ENCODE results near the gene ATP2B3. TPM values are rescaled to one million over a fixed set of nuclear protein-coding genes. Genes with fewer than 3 reads are reported as not detected.
A peak's percentile ranks its signal among the peaks of the same experiment; 100 is the strongest.

Gene ATP2B3
- total and polyA plus RNA-seq, 4 donors, result 11.8 to 20.1 (median 16.6) TPM

GRCh38 chrX:153526042-153526441 lies 8.6 kb downstream of the ATP2B3 start:
- Histone ChIP-seq H3K27me3 (ENCODE audit: control insufficient read depth, insufficient read depth, low read length) (no peaks in the 10 kb centered on the region), H3K27ac (ENCODE audit: low read depth, low read length) (no peak overlapping the region), H3K36me3 (ENCODE audit: control insufficient read depth, insufficient read depth, low read length) (no peaks in the 10 kb centered on the region), H3K9me3 (ENCODE audit: control insufficient read depth, insufficient read depth, low read length) (no peaks in the 10 kb centered on the region), H3K4me1 (ENCODE audit: control insufficient read depth, insufficient read depth, low read length) (peaks cover 47% of the 10 kb centered on the region), H3K4me3 (ENCODE audit: low read depth, low read length) (no peak overlapping the region)
- WGBS (ENCODE audit: insufficient coverage), result 84% methylated on average over 7 of the region's 7 CpGs
- DNase-seq (ENCODE audit: low read depth in 4 of 6, low spot score in 6 of 6), result no peak

- peaks cover 46% of the 10 kb centered on the region for H3K4me1 ChIP-seq (ENCODE audit: control insufficient read depth, insufficient read depth, low read length)
- H3K4me3 ChIP-seq (ENCODE audit: low read depth, low read length), result no peak overlapping the region
- H3K9me3 ChIP-seq (ENCODE audit: control insufficient read depth, insufficient read depth, low read length), result no peaks in the 10 kb centered on the region
- no peaks in the 10 kb centered on the region for H3K27me3 ChIP-seq (ENCODE audit: control insufficient read depth, insufficient read depth, low read length)
- 83% methylated on average over 10 of the region's 10 CpGs for WGBS (ENCODE audit: insufficient coverage)
- no peaks in the 10 kb centered on the region for H3K36me3 ChIP-seq (ENCODE audit: control insufficient read depth, insufficient read depth, low read length)
- DNase-seq (ENCODE audit: low read depth in 4 of 6, low spot score in 6 of 6), result no peak
- no peak overlapping the region for H3K27ac ChIP-seq (ENCODE audit: low read depth, low read length)
These were observed 9.4 kb downstream of the ATP2B3 start for GRCh38 chrX:153526801-153527200.

- no peaks in the 10 kb centered on the region for H3K27me3 ChIP-seq (ENCODE audit: control insufficient read depth, insufficient read depth, low read length)
These were observed 9.8 kb downstream of the ATP2B3 start for GRCh38 chrX:153527208-153527607.

GRCh38 chrX:153530411-153531129 lies 13.1 kb downstream of the ATP2B3 start:
- peak in 1 of 6 donors; percentile 85 for DNase-seq (ENCODE audit: low read depth in 4 of 6, low spot score in 6 of 6)
- Histone ChIP-seq H3K4me1 (ENCODE audit: control insufficient read depth, insufficient read depth, low read length) (peaks cover 42% of the 10 kb centered on the region), H3K36me3 (ENCODE audit: control insufficient read depth, insufficient read depth, low read length) (peaks cover 3% of the 10 kb centered on the region), H3K9me3 (ENCODE audit: control insufficient read depth, insufficient read depth, low read length) (no peaks in the 10 kb centered on the region), H3K27ac (ENCODE audit: low read depth, low read length) (no peak overlapping the region), H3K4me3 (ENCODE audit: low read depth, low read length) (no peak overlapping the region), H3K27me3 (ENCODE audit: control insufficient read depth, insufficient read depth, low read length) (no peaks in the 10 kb centered on the region)
- 62% methylated on average over 13 of the region's 20 CpGs for WGBS (ENCODE audit: insufficient coverage)

More at GRCh38 chrX:153527208-153527607, 9.8 kb downstream of the ATP2B3 start:
- Histone ChIP-seq H3K4me1 (ENCODE audit: control insufficient read depth, insufficient read depth, low read length) (peaks cover 42% of the 10 kb centered on the region), H3K4me3 (ENCODE audit: low read depth, low read length) (no peak overlapping the region), H3K9me3 (ENCODE audit: control insufficient read depth, insufficient read depth, low read length) (no peaks in the 10 kb centered on the region), H3K36me3 (ENCODE audit: control insufficient read depth, insufficient read depth, low read length) (no peaks in the 10 kb centered on the region), H3K27ac (ENCODE audit: low read depth, low read length) (no peak overlapping the region)
- DNase-seq (ENCODE audit: low read depth in 4 of 6, low spot score in 6 of 6), result peak in 1 of 6 donors; percentile 53
- WGBS (ENCODE audit: insufficient coverage), result 51% methylated on average over 12 of the region's 15 CpGs

DNA sequence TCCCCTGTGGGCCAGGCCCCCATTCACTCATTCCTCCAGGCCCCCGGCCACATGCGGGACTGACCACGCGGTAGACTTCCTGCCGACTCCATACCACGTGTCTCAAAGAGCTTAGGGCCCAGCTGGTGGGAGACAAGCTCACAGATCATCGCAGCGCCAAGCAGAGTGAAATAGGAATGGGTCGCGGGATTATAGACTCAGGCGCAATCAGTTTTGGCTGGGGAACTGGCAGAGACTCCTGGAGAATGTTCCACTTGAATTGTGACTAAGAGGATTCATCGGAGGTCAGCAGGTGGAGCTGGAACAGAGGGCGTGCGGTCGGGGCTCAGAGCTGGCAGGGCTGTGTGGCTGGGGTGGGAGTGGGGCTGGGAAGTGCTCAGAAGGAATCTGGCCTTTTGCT lies 15.6 kb downstream of the ATP2B3 start:
- Histone ChIP-seq H3K9me3 (ENCODE audit: control insufficient read depth, insufficient read depth, low read length) (no peaks in the 10 kb centered on the region), H3K36me3 (ENCODE audit: control insufficient read depth, insufficient read depth, low read length) (peaks cover 14% of the 10 kb centered on the region), H3K4me1 (ENCODE audit: control insufficient read depth, insufficient read depth, low read length) (peaks cover 38% of the 10 kb centered on the region), H3K27ac (ENCODE audit: low read depth, low read length) (no peak overlapping the region), H3K4me3 (ENCODE audit: low read depth, low read length) (no peak overlapping the region), H3K27me3 (ENCODE audit: control insufficient read depth, insufficient read depth, low read length) (no peaks in the 10 kb centered on the region)
- 65% methylated on average over 11 of the region's 15 CpGs for WGBS (ENCODE audit: insufficient coverage)
- DNase-seq (ENCODE audit: low read depth in 4 of 6, low spot score in 6 of 6), result no peak

DNA sequence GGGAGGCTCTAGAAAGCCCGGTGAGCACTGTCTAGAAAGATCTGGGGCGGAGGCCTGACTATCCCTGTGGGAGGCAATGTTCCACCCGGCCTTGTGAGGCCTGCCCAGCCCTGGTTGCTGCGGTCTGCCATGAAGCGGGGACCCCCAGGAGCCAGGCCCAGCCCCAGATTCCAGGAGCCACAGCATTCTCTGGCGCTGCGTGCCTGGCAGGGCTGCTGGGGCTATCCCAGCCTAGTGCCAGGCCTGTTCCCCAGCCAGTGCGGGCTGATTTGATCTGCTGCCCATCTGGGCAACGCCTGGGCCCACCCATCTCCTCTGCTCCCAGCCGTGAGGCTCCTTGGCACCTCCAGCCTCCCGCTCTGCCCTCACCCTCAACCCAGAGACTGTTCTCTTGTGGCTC lies 19.6 kb downstream of the ATP2B3 start:
- no peaks in the 10 kb centered on the region for H3K27me3 ChIP-seq (ENCODE audit: control insufficient read depth, insufficient read depth, low read length)
- H3K27ac ChIP-seq (ENCODE audit: low read depth, low read length), result no peak overlapping the region
- no peak for DNase-seq (ENCODE audit: low read depth in 4 of 6, low spot score in 6 of 6)
- peaks cover 36% of the 10 kb centered on the region for H3K36me3 ChIP-seq (ENCODE audit: control insufficient read depth, insufficient read depth, low read length)
- WGBS (ENCODE audit: insufficient coverage), result 55% methylated on average over 9 of the region's 11 CpGs
- peaks cover 35% of the 10 kb centered on the region for H3K4me1 ChIP-seq (ENCODE audit: control insufficient read depth, insufficient read depth, low read length)
- H3K4me3 ChIP-seq (ENCODE audit: low read depth, low read length), result no peak overlapping the region
- H3K9me3 ChIP-seq (ENCODE audit: control insufficient read depth, insufficient read depth, low read length), result no peaks in the 10 kb centered on the region

- no peaks in the 10 kb centered on the region for H3K27me3 ChIP-seq (ENCODE audit: control insufficient read depth, insufficient read depth, low read length)
- H3K4me1 ChIP-seq (ENCODE audit: control insufficient read depth, insufficient read depth, low read length), result peaks cover 34% of the 10 kb centered on the region
- peak in 2 of 6 donors; percentile 52 to 63 for DNase-seq (ENCODE audit: low read depth in 4 of 6, low spot score in 6 of 6)
- no peaks in the 10 kb centered on the region for H3K9me3 ChIP-seq (ENCODE audit: control insufficient read depth, insufficient read depth, low read length)
- peaks cover 43% of the 10 kb centered on the region for H3K36me3 ChIP-seq (ENCODE audit: control insufficient read depth, insufficient read depth, low read length)
- WGBS (ENCODE audit: insufficient coverage), result 61% methylated on average over 25 of the region's 26 CpGs
- no peak overlapping the region for H3K4me3 ChIP-seq (ENCODE audit: low read depth, low read length)
- no peak overlapping the region for H3K27ac ChIP-seq (ENCODE audit: low read depth, low read length)
These were observed 20.3 kb downstream of the ATP2B3 start for GRCh38 chrX:153537526-153538295.

DNA sequence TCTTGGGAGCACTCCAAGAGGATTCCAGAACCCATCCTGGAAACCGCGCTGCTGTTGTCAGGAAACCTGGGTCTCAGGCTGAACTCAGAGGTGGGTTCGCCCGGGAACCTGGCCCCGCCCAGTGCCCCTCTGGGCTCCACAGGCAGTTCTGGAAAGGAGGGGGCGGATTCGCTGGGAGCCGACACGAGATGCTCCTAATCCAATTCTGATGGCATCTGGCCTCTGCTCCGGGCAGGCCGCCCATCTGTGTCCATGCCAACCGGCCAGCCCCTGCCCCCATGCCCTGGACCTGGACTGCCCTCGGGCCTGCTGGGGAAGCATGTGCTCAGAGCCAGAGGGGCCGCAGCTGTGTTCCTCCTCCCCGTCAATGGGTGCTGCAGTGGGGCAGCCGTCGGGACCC lies 21.0 kb downstream of the ATP2B3 start:
- H3K27ac ChIP-seq (ENCODE audit: low read depth, low read length), result no peak overlapping the region
- H3K27me3 ChIP-seq (ENCODE audit: control insufficient read depth, insufficient read depth, low read length), result no peaks in the 10 kb centered on the region
- H3K36me3 ChIP-seq (ENCODE audit: control insufficient read depth, insufficient read depth, low read length), result peaks cover 50% of the 10 kb centered on the region
- peaks cover 29% of the 10 kb centered on the region for H3K4me1 ChIP-seq (ENCODE audit: control insufficient read depth, insufficient read depth, low read length)
- no peak overlapping the region for H3K4me3 ChIP-seq (ENCODE audit: low read depth, low read length)
- 72% methylated on average over 17 of the region's 17 CpGs for WGBS (ENCODE audit: insufficient coverage)
- no peak for DNase-seq (ENCODE audit: low read depth in 4 of 6, low spot score in 6 of 6)
- H3K9me3 ChIP-seq (ENCODE audit: control insufficient read depth, insufficient read depth, low read length), result no peaks in the 10 kb centered on the region

- Histone ChIP-seq H3K36me3 (ENCODE audit: control insufficient read depth, insufficient read depth, low read length) (peaks cover 55% of the 10 kb centered on the region), H3K4me3 (ENCODE audit: low read depth, low read length) (no peak overlapping the region), H3K4me1 (ENCODE audit: control insufficient read depth, insufficient read depth, low read length) (peaks cover 29% of the 10 kb centered on the region), H3K27ac (ENCODE audit: low read depth, low read length) (no peak overlapping the region), H3K9me3 (ENCODE audit: control insufficient read depth, insufficient read depth, low read length) (no peaks in the 10 kb centered on the region), H3K27me3 (ENCODE audit: control insufficient read depth, insufficient read depth, low read length) (no peaks in the 10 kb centered on the region)
- DNase-seq (ENCODE audit: low read depth in 4 of 6, low spot score in 6 of 6), result peak in 2 of 6 donors; percentile 64 to 65
- WGBS (ENCODE audit: insufficient coverage), result 55% methylated on average over 31 of the region's 31 CpGs
These were observed 21.9 kb downstream of the ATP2B3 start for GRCh38 chrX:153539171-153539978.
